HG03520 (cell line): ENCODE data around the gene SIK1.
"Not testable (repeated sequence)": the region's sequence is repeated elsewhere in the genome, so short reads cannot be mapped to it uniquely, and the experiment has no call there.

ENCODE experiments used
- ATAC-seq: cut with Tn5 transposase; IDR thresholded peaks from one replicate; pipeline ENCODE4 v1.9.1; 2021; ENCODE audit warnings: mild to moderate bottlenecking, moderate library complexity; ENCODE audit not compliant: unreplicated experiment

SIK1 gene

GRCh38 chr21:43440835-43441727 lies 14.2 kb upstream of the SIK1 start:
- not testable (repeated sequence) for ATAC-seq

DNA sequence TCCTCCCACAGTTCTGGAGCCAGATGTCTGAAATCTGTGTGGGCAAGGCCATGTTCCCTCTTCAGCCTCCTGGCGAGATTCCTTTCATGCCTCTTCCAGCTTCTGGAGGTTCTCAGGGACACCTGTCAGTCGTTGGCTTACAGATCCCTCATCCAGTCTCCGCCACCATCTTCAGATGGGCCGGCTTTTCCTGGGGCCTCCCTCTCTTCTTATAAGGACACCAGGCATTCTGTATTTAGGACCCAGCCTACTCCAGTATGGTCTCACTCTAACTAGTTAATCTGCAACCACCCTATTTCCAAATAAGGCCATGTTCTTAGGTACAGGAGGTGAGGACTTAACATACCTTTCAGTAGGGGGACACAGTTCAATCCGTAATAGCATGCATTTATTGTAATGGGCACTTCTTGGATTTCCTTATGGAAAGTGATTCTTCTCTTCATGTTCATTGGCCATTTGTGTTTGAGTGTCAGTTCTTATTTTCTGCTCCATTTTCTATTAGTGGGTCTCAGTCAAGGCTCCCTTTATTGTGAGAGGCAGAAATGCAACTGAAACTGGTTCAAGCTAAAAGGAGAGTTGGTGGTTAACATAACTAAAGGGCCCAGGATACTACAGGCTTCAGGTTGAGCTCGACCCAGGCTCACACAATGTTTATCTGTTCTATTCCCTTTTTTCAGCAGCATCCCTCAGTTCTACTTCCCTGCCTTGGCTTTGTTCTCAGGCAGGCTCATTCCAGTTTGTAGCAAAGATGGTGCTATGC lies 12.6 kb upstream of the SIK1 start:
- ATAC-seq, result not testable (repeated sequence)

DNA sequence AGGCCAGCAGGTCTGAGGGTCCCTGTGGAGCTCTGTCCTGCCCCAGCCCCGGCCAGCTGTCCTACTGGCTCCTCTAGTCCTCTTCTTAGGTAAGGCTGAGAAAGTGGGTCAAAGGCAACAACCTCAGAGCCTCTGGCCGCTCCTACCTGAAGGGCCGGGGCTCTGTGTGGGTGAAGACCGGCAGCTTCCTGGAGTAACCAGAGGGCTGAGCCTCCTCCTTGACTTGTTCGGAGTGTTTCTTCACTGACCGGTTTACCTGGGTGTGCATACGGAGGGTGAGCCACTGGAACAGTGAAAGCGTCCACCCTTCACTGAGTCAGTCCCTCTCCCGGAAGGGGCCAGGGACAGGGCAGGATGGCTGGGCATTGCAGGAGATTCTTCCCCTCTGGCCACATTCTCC lies 9.3 kb upstream of the SIK1 start:
- not testable (repeated sequence) for ATAC-seq

GRCh38 chr21:43433340-43434136 lies 6.6 kb upstream of the SIK1 start:
- ATAC-seq, result not testable (repeated sequence)

DNA sequence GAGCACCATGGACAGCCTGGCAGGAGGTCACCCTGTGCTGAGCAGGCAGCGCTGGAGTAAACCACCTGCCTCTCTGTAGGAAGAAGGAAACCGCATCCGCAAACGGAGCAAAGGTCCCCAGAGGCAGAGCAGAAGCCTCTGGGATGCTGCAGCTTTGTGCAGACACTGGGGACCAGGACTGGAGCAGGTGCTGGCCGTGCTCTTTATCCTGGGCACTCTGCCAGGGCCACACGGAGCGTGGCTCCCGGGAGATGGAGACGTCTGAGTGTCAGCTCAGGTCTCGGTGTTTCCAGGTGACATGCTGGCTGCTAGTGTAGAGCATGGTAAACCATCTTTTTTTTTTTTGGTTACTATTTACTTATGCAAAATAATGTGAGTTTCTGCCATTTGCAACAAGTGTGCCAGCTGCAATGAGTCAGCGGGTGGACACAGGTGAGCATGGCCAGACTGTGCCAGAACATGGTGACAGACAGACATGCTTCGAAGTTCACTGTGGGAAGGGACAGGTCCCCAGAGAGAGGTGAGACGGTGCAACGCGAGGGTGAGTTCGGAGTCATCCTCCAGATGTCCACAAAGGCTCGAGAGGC lies 4.0 kb upstream of the SIK1 start:
- not testable (repeated sequence) for ATAC-seq

DNA sequence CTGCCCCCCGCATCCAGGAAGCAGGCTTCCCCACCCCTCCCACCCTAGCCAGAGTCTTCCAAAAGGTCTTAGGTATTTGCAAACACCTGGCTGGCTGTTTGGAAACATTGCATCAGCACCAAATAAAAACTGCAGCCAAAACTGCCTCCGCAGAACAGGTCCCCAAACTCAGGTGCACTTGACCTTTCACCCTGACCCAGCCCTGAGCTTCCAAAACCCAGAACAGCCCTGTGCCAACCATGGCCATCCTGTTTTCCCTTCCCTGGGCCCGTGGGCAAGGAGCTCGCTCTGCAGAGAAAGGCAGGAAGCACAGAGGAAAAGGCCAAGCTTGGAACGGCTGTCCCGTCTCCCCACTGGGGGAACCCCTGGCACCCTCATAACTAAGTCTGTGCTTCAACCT lies 2.0 kb upstream of the SIK1 start:
- ATAC-seq, result not testable (repeated sequence)

- peak; percentile 87 for ATAC-seq
Observed at GRCh38 chr21:43427242-43427559, 270 bp upstream of the SIK1 start.

DNA sequence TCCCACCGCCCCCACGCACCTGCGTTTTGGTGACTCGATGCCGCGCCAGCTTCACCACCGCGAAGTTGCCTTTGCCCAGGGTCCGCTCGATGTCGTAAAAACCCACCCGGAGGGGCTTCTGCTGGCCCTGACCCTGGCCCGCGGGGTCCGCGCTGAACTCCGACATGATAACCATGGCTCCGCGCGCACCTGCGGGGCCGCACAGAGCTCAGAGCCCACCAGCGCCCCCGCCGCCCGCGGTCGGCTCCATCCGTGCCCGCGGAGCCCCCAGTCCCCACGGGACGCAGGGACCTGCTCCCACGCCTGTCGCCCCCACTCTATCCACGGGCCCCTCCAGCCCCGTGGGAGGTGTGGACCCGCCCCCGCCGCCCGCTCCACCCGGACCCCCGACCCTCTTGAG lies 927 bp downstream of the SIK1 start:
- not testable (repeated sequence) for ATAC-seq

DNA sequence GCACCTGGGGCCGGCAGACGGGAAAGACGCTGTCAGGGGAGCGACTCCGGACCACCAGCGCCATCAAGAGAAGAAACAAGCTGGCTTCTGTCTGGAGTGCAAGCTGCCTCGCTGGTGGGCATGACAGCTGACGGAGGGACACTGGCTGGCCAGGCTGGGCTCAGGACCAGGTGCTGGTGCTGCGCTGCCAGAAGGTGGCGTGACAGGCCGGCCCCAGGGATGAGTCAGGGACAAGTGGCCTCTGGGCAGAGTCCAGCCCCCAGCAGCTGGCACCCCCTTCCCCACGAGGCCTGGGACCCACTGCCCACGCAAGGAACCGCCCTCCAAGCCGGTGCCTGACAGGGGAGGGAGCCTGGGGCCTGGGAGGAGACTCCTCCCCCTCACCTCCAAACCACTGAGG lies 7.5 kb downstream of the SIK1 start:
- not testable (repeated sequence) for ATAC-seq

DNA sequence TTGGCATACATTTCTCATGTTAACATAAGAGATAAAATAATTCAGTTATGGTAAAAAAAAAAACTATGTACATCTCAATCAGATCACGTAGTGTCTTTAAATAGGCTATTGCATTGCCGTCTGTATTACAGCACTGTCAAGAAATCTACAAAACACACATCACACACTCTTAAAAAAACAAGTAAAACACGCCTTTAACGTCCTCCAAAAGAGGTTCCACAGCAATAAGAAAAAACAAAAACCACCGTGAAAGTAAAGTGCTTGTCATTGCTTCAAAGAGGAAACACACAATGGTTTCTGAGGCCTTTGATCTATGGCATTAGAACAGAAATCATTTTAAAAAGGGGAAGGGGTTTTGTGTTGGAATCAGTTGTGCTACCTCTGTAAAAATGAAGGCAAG lies 12.4 kb downstream of the SIK1 start:
- ATAC-seq, result not testable (repeated sequence)

DNA sequence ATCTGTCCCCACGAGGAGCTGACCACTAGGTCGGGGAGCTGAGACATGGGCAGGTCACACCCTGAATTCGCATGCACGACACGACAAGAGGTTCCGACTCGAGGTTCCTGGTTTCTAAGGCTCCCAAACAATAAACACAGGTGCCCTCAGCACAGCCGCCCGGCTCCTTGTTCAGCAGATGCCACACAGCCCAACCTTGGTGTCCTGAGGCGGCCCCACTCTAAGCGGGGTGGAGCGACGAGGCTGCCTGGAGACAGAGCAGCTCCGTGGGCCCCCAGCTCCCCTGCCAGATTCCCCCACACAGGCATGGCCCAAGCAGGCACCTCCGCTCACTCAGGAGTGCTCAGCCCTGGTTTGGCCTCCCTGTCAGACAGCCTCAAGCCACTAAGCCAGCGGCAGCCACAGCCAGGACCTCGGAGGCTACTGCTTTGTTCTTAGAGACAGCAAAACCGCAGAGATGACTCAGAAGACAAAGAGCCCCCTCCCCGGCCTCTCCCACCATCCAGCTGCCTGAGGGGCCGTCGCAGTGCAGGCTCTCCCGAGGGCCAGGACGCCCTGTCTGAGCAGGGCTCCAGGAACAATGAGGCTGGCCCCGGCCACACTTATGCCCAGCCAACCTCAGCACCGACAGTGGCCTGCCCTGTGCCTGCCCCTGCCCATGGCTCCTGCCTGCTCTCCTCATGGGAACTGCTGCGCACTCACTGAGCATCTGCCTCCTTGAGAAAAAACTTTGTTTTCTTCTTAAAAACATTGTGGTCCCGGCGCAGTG lies 14.7 kb downstream of the SIK1 start:
- not testable (repeated sequence) for ATAC-seq

- not testable (repeated sequence) for ATAC-seq
Observed at GRCh38 chr21:43410456-43411068, 16.4 kb downstream of the SIK1 start.

- ATAC-seq, result not testable (repeated sequence)
Observed at GRCh38 chr21:43407139-43407538, 19.8 kb downstream of the SIK1 start.

- ATAC-seq, result not testable (repeated sequence)
Observed at GRCh38 chr21:43404450-43404849, 22.5 kb downstream of the SIK1 start.

- ATAC-seq, result not testable (repeated sequence)
Observed at GRCh38 chr21:43403651-43404430, 23.1 kb downstream of the SIK1 start.

- ATAC-seq, result not testable (repeated sequence)
Observed at GRCh38 chr21:43401125-43401524, 25.8 kb downstream of the SIK1 start.

- ATAC-seq, result not testable (repeated sequence)
Observed at GRCh38 chr21:43399595-43400015, 27.3 kb downstream of the SIK1 start.

- ATAC-seq, result not testable (repeated sequence)
Observed at GRCh38 chr21:43399136-43399535, 27.8 kb downstream of the SIK1 start.

DNA sequence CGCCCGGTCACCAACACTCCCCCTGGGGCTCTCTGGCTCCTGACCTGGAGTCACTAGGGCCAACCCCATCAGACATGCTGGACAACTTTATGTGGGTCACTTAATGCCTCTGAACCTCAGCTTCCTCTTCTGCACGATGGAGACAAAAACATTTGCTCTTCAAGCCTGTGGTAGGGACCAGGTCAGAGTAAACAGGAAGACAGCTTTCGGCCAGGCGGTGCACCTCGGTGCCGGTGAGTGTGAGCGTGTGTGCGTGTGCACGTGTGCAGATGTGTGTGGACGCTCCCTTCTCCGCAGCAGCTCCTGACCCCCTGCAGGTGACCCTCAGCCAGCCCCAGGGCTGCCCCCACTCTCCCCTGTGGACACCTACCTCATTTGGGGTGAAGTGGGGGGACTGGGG lies 28.4 kb downstream of the SIK1 start:
- not testable (repeated sequence) for ATAC-seq
